WTC11 (cell line): ENCODE results near the gene CLDN9. TPM values are rescaled to one million over a fixed set of nuclear protein-coding genes. Genes with fewer than 3 reads are reported as not detected.

Source experiments
- ATAC-seq: fragments of 200-7000 bp; cut with Tn5 transposase; 2 replicates; pipeline ENCODE4 v1.10.0; 2021; ENCODE audit warnings: mild to moderate bottlenecking, moderate library complexity
- CTCF ChIA-PET: fragments of 300-600 bp; sonication (Branson Sonifier 250); formaldehyde crosslinking; loops from one replicate; lab custom pipeline; 2021; ENCODE audit warnings: antibody characterized with exemption; lab: Charles Lee
- POLR2A ChIA-PET: fragments of 350-600 bp; sonication (Branson Sonifier 250); formaldehyde crosslinking; loops from one replicate; lab custom pipeline; 2021; ENCODE audit warnings: antibody characterized with exemption; lab: Charles Lee
- DNase-seq: peaks from one replicate; pipeline ENCODE4 v3.0.0; 2021; ENCODE audit warnings: low spot score
- H3K27ac Mint-ChIP-seq: 2 replicates; pipeline ENCODE4 v1.8.0; 2021; ENCODE audit warnings: mixed read lengths
- H3K27me3 Mint-ChIP-seq: 2 replicates; pipeline ENCODE4 v1.8.0; 2021; ENCODE audit warnings: low read depth, mild to moderate bottlenecking, moderate library complexity, mixed read lengths
- H3K36me3 Mint-ChIP-seq: 2 replicates; pipeline ENCODE4 v1.8.0; 2021; ENCODE audit warnings: mixed read lengths
- H3K4me1 Mint-ChIP-seq: 2 replicates; pipeline ENCODE4 v1.8.0; 2022; ENCODE audit warnings: mixed read lengths
- H3K4me3 Mint-ChIP-seq: 2 replicates; pipeline ENCODE4 v1.8.0; 2021; ENCODE audit warnings: mild to moderate bottlenecking, moderate library complexity, mixed read lengths
- H3K9me3 Mint-ChIP-seq: 2 replicates; pipeline ENCODE4 v1.8.0; 2021; ENCODE audit warnings: mixed read lengths
- CBFB ChIP-seq: sonication (generic); formaldehyde crosslinking; IDR thresholded peaks from 2 replicates; pipeline ENCODE4 v1.8.1; 2022; ENCODE audit warnings: mild to moderate bottlenecking, low read depth, missing genetic modification reagents
- ETV6 ChIP-seq: sonication (generic); formaldehyde crosslinking; IDR thresholded peaks from 2 replicates; pipeline ENCODE4 v1.8.1; 2022; ENCODE audit warnings: mild to moderate bottlenecking, missing genetic modification reagents
- FOXK1 ChIP-seq: sonication (generic); formaldehyde crosslinking; IDR thresholded peaks from 2 replicates; pipeline ENCODE4 v1.8.0; 2022; ENCODE audit warnings: mild to moderate bottlenecking, moderate library complexity, missing genetic modification reagents
- FOXP1 ChIP-seq: sonication (generic); formaldehyde crosslinking; IDR thresholded peaks from 2 replicates; pipeline ENCODE4 v1.8.0; 2022; ENCODE audit warnings: missing genetic modification reagents, mild to moderate bottlenecking, moderate library complexity, borderline replicate concordance
- SP1 ChIP-seq: sonication (generic); formaldehyde crosslinking; conservative IDR thresholded peaks from 2 replicates; pipeline ENCODE4 v1.8.1; 2022; ENCODE audit warnings: missing genetic modification reagents
- TEAD1 ChIP-seq: sonication (generic); formaldehyde crosslinking; IDR thresholded peaks from 2 replicates; pipeline ENCODE4 v1.8.0; 2022; ENCODE audit warnings: mild to moderate bottlenecking, missing genetic modification reagents
- ZNF423 ChIP-seq: fragments of 250-450 bp; sonication (Bioruptor Pico); IDR thresholded peaks from 2 replicates; pipeline ENCODE4 v2.1.2; 2022; ENCODE audit warnings: mild to moderate bottlenecking, moderate library complexity
- total RNA-seq: library from RNA; stranded (reverse); gene quantifications from 3 replicates; pipeline ENCODE4 v1.2.3, GENCODE V29; 2021
- TF ChIP-seq, protein P1 (sequence below): sonication (generic); formaldehyde crosslinking; IDR thresholded peaks from 2 replicates; pipeline ENCODE4 v1.8.0; 2022; ENCODE audit warnings: mild to moderate bottlenecking, missing genetic modification reagents
- TF ChIP-seq, protein P2 (sequence below): sonication (generic); formaldehyde crosslinking; IDR thresholded peaks from 2 replicates; pipeline ENCODE4 v1.8.1; 2023; ENCODE audit warnings: mild to moderate bottlenecking, missing genetic modification reagents, moderate library complexity
- TF ChIP-seq, protein P3 (sequence below): sonication (generic); formaldehyde crosslinking; IDR thresholded peaks from 2 replicates; pipeline ENCODE4 v1.8.0; 2022; ENCODE audit warnings: mild to moderate bottlenecking, missing genetic modification reagents
- TF ChIP-seq, protein P4 (sequence below): sonication (generic); formaldehyde crosslinking; IDR thresholded peaks from 2 replicates; pipeline ENCODE4 v1.8.1; 2022; ENCODE audit warnings: missing genetic modification reagents, borderline replicate concordance
- TF ChIP-seq, protein P5 (sequence below): sonication (generic); formaldehyde crosslinking; IDR thresholded peaks from 2 replicates; pipeline ENCODE4 v1.8.0; 2022; ENCODE audit warnings: mild to moderate bottlenecking, missing genetic modification reagents
- TF ChIP-seq, protein P6 (sequence below): sonication (generic); formaldehyde crosslinking; IDR thresholded peaks from 2 replicates; pipeline ENCODE4 v1.8.1; 2023; ENCODE audit warnings: mild to moderate bottlenecking, moderate library complexity, missing genetic modification reagents
- TF ChIP-seq, protein P7 (sequence below): sonication (generic); formaldehyde crosslinking; IDR thresholded peaks from 2 replicates; pipeline ENCODE4 v1.8.0; 2022; ENCODE audit warnings: mild to moderate bottlenecking, missing genetic modification reagents
- TF ChIP-seq, protein P8 (sequence below): sonication (generic); formaldehyde crosslinking; IDR thresholded peaks from 2 replicates; pipeline ENCODE4 v1.8.1; 2023; ENCODE audit warnings: mild to moderate bottlenecking, missing genetic modification reagents, borderline replicate concordance
- TF ChIP-seq, protein P9 (sequence below): sonication (generic); formaldehyde crosslinking; IDR thresholded peaks from 2 replicates; pipeline ENCODE4 v1.8.0; 2023; ENCODE audit warnings: missing genetic modification reagents, mild to moderate bottlenecking, borderline replicate concordance

Gene CLDN9
- total RNA-seq, 1 experiment from 2014 or later = 0.92 TPM

DNA sequence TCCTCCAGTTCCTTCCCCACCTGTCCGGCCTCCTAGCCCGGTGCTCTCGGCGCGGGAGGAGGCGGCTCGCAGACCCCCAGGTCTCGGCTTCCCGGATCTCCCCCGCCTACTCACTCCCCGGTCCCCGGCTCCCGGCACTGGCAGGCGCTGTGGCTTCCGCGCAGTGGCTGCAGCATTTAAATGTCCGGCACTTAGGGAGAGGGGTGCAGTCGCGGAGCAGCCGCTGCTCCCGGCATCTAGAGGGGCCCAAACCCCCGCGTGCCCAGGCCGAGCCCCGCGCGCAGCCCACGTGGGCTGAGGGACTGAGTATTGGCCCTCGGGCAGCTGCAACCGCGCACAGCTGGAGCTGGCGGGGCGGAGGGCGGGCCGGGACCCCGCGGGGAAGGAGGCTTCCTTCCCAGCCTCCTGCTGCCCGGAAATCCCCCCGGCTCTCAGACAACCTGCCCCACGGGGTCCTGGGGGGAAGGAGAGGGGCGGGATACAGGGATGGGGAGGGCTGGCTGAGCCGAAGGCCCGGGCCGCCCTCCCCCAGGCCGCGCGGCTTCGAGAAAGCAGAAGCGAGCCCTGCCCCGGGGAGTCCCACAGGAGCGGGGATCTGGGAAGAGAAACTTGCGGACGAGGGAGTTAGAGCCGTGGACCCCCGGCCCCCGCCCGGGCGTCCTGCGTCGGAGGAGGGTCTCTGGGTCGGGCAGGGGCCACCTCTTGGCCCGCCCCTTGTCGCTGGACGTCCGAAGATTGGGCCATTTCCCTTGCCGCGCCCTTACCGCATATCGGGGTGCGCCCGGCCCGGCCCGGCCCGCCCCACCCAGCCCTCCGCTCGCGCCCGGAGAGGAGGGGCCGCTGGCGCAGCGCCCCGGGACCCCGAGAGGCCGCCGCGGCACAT is 33.3 kb downstream of the CLDN9 start, which contains the start of gene MMP25:
TSS of gene MMP25 (plus strand) at position 804 of the 883 bp plus-strand sequence. CDS start 357 bp downstream, outside the sequence.
- peak within 1 kb of the TSS; percentile 89 for H3K4me3 Mint-ChIP-seq
- peak; percentile 65 for DNase-seq
- peak; percentile 44 for ATAC-seq
- peaks cover 30% of the 10 kb centered on the region for H3K27me3 Mint-ChIP-seq
- H3K36me3 Mint-ChIP-seq = 0 out of 2 replicates have a peak, but pooled peaks cover 3% of the 10 kb centered on the region
- TF ChIP-seq, protein P1, sequence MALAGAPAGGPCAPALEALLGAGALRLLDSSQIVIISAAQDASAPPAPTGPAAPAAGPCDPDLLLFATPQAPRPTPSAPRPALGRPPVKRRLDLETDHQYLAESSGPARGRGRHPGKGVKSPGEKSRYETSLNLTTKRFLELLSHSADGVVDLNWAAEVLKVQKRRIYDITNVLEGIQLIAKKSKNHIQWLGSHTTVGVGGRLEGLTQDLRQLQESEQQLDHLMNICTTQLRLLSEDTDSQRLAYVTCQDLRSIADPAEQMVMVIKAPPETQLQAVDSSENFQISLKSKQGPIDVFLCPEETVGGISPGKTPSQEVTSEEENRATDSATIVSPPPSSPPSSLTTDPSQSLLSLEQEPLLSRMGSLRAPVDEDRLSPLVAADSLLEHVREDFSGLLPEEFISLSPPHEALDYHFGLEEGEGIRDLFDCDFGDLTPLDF (CRISPR knock-in tag) = peak; percentile 11; the same call in 1 of the 2 replicates
- TF ChIP-seq TEAD1 = 0 out of 2 replicates have a peak, but pooled peaks have one; percentile 20
- TF ChIP-seq, protein P2, sequence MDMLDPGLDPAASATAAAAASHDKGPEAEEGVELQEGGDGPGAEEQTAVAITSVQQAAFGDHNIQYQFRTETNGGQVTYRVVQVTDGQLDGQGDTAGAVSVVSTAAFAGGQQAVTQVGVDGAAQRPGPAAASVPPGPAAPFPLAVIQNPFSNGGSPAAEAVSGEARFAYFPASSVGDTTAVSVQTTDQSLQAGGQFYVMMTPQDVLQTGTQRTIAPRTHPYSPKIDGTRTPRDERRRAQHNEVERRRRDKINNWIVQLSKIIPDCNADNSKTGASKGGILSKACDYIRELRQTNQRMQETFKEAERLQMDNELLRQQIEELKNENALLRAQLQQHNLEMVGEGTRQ = peak; percentile 68
- peak; percentile 79 for TF ChIP-seq ZNF423 (CRISPR knock-in tag)
- TF ChIP-seq, protein P3, sequence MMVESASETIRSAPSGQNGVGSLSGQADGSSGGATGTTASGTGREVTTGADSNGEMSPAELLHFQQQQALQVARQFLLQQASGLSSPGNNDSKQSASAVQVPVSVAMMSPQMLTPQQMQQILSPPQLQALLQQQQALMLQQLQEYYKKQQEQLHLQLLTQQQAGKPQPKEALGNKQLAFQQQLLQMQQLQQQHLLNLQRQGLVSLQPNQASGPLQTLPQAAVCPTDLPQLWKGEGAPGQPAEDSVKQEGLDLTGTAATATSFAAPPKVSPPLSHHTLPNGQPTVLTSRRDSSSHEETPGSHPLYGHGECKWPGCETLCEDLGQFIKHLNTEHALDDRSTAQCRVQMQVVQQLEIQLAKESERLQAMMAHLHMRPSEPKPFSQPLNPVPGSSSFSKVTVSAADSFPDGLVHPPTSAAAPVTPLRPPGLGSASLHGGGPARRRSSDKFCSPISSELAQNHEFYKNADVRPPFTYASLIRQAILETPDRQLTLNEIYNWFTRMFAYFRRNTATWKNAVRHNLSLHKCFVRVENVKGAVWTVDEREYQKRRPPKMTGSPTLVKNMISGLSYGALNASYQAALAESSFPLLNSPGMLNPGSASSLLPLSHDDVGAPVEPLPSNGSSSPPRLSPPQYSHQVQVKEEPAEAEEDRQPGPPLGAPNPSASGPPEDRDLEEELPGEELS (CRISPR knock-in tag) = peak; percentile 69; the same call in 1 of the 2 replicates
- TF ChIP-seq, protein P4, sequence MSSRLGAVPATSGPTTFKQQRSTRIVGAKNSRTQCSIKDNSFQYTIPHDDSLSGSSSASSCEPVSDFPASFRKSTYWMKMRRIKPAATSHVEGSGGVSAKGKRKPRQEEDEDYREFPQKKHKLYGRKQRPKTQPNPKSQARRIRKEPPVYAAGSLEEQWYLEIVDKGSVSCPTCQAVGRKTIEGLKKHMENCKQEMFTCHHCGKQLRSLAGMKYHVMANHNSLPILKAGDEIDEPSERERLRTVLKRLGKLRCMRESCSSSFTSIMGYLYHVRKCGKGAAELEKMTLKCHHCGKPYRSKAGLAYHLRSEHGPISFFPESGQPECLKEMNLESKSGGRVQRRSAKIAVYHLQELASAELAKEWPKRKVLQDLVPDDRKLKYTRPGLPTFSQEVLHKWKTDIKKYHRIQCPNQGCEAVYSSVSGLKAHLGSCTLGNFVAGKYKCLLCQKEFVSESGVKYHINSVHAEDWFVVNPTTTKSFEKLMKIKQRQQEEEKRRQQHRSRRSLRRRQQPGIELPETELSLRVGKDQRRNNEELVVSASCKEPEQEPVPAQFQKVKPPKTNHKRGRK (CRISPR knock-in tag) = no peak
- no peak for TF ChIP-seq FOXK1 (CRISPR knock-in tag)
- TF ChIP-seq, protein P5, sequence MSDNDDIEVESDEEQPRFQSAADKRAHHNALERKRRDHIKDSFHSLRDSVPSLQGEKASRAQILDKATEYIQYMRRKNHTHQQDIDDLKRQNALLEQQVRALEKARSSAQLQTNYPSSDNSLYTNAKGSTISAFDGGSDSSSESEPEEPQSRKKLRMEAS (CRISPR knock-in tag) = peak; percentile 66; the same call in 1 of the 2 replicates
- TF ChIP-seq, protein P6, sequence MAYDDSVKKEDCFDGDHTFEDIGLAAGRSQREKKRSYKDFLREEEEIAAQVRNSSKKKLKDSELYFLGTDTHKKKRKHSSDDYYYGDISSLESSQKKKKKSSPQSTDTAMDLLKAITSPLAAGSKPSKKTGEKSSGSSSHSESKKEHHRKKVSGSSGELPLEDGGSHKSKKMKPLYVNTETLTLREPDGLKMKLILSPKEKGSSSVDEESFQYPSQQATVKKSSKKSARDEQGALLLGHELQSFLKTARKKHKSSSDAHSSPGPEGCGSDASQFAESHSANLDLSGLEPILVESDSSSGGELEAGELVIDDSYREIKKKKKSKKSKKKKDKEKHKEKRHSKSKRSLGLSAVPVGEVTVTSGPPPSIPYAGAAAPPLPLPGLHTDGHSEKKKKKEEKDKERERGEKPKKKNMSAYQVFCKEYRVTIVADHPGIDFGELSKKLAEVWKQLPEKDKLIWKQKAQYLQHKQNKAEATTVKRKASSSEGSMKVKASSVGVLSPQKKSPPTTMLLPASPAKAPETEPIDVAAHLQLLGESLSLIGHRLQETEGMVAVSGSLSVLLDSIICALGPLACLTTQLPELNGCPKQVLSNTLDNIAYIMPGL (CRISPR knock-in tag) = peak; percentile 58; the same call in 1 of the 2 replicates
- peak; percentile 52; the same call in 1 of the 2 replicates for TF ChIP-seq ETV6 (CRISPR knock-in tag)
- TF ChIP-seq CBFB (CRISPR knock-in tag) = no peak
- peak; percentile 66; the same call in 1 of the 2 replicates for TF ChIP-seq SP1 (CRISPR knock-in tag)
- TF ChIP-seq, protein P7, sequence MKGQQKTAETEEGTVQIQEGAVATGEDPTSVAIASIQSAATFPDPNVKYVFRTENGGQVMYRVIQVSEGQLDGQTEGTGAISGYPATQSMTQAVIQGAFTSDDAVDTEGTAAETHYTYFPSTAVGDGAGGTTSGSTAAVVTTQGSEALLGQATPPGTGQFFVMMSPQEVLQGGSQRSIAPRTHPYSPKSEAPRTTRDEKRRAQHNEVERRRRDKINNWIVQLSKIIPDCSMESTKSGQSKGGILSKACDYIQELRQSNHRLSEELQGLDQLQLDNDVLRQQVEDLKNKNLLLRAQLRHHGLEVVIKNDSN = peak; percentile 56; the same call in 1 of the 2 replicates
- TF ChIP-seq, protein P8, sequence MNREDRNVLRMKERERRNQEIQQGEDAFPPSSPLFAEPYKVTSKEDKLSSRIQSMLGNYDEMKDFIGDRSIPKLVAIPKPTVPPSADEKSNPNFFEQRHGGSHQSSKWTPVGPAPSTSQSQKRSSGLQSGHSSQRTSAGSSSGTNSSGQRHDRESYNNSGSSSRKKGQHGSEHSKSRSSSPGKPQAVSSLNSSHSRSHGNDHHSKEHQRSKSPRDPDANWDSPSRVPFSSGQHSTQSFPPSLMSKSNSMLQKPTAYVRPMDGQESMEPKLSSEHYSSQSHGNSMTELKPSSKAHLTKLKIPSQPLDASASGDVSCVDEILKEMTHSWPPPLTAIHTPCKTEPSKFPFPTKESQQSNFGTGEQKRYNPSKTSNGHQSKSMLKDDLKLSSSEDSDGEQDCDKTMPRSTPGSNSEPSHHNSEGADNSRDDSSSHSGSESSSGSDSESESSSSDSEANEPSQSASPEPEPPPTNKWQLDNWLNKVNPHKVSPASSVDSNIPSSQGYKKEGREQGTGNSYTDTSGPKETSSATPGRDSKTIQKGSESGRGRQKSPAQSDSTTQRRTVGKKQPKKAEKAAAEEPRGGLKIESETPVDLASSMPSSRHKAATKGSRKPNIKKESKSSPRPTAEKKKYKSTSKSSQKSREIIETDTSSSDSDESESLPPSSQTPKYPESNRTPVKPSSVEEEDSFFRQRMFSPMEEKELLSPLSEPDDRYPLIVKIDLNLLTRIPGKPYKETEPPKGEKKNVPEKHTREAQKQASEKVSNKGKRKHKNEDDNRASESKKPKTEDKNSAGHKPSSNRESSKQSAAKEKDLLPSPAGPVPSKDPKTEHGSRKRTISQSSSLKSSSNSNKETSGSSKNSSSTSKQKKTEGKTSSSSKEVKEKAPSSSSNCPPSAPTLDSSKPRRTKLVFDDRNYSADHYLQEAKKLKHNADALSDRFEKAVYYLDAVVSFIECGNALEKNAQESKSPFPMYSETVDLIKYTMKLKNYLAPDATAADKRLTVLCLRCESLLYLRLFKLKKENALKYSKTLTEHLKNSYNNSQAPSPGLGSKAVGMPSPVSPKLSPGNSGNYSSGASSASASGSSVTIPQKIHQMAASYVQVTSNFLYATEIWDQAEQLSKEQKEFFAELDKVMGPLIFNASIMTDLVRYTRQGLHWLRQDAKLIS (CRISPR knock-in tag) = 0 out of 2 replicates have a peak, but pooled peaks have one; percentile 72
- TF ChIP-seq, protein P9, sequence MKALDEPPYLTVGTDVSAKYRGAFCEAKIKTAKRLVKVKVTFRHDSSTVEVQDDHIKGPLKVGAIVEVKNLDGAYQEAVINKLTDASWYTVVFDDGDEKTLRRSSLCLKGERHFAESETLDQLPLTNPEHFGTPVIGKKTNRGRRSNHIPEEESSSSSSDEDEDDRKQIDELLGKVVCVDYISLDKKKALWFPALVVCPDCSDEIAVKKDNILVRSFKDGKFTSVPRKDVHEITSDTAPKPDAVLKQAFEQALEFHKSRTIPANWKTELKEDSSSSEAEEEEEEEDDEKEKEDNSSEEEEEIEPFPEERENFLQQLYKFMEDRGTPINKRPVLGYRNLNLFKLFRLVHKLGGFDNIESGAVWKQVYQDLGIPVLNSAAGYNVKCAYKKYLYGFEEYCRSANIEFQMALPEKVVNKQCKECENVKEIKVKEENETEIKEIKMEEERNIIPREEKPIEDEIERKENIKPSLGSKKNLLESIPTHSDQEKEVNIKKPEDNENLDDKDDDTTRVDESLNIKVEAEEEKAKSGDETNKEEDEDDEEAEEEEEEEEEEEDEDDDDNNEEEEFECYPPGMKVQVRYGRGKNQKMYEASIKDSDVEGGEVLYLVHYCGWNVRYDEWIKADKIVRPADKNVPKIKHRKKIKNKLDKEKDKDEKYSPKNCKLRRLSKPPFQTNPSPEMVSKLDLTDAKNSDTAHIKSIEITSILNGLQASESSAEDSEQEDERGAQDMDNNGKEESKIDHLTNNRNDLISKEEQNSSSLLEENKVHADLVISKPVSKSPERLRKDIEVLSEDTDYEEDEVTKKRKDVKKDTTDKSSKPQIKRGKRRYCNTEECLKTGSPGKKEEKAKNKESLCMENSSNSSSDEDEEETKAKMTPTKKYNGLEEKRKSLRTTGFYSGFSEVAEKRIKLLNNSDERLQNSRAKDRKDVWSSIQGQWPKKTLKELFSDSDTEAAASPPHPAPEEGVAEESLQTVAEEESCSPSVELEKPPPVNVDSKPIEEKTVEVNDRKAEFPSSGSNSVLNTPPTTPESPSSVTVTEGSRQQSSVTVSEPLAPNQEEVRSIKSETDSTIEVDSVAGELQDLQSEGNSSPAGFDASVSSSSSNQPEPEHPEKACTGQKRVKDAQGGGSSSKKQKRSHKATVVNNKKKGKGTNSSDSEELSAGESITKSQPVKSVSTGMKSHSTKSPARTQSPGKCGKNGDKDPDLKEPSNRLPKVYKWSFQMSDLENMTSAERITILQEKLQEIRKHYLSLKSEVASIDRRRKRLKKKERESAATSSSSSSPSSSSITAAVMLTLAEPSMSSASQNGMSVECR (CRISPR knock-in tag) = peak; percentile 43; the same call in 1 of the 2 replicates
- peak; percentile 50 for TF ChIP-seq FOXP1 (CRISPR knock-in tag)
- CTCF ChIA-PET = interaction anchor here (1.7 to 11.1 kb wide), 3 partner anchors 13 to 84 kb away, joined by 5 to 152 read pairs (median 16); no protein-coding TSS in a partner anchor
- POLR2A ChIA-PET = interaction anchor here (1.0 to 2.5 kb wide), 3 partner anchors 13 to 53 kb away, joined by 4 to 8 read pairs (median 8); partner anchors contain the start of genes TNFRSF12A and ZSCAN10
- H3K9me3 Mint-ChIP-seq = no peaks in the 10 kb centered on the region
- H3K4me1 Mint-ChIP-seq = peaks cover 13% of the 10 kb centered on the region
- peak within 1 kb of the TSS; percentile 74 for H3K27ac Mint-ChIP-seq
